ENCODE data around the gene ATP6V0C.

Gene ATP6V0C

DNA sequence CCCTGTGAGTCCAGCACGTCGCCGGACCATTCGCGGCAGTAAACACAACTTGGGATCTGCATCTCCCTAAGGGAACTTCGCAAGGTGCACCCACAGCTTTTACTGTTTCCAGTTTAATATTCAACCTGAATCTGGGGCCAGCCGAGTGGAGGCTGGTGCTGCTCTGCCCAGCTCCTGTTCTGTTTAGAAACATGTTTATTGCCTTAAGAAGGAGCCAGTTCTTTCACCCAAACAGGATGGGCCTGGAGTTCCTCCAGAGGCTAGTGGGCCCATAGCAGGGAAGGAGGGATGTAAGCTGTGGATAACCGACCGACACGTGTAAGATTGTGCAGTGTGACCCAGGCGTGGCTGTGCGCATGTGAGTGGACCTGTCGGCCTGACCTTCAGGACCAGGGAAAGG lies 21.5 kb upstream of the ATP6V0C start:
- peaks cover under 1 to 4% of the 10 kb centered on the region in 2 donors for H3K4me1 ChIP-seq (ENCODE audit: control insufficient read depth in 1 of 2, insufficient read depth in 2 of 2, low read length in 2 of 2)
- no peaks in the 10 kb centered on the region for H3K27me3 ChIP-seq (ENCODE audit: control insufficient read depth in 1 of 2, insufficient read depth in 2 of 2, low read length in 2 of 2)
- H3K9ac ChIP-seq (ENCODE audit: low read depth in 1 of 2, low read length in 2 of 2) = no peak overlapping the region
- H3K27ac ChIP-seq (ENCODE audit: low read depth, low read length) = no peak overlapping the region
- H3K36me3 ChIP-seq (ENCODE audit: control insufficient read depth in 1 of 2, insufficient read depth in 2 of 2, low read length in 2 of 2) = peaks cover 0 to 20% of the 10 kb centered on the region in 2 donors
- H3K4me3 ChIP-seq (ENCODE audit: low read depth in 1 of 2, low read length in 2 of 2) = no peak overlapping the region
- H3K9me3 ChIP-seq (ENCODE audit: control insufficient read depth in 1 of 2, low read length in 2 of 2) = no peaks in the 10 kb centered on the region

- no peak overlapping the region for H3K4me3 ChIP-seq (ENCODE audit: low read depth in 1 of 2, low read length in 2 of 2)
- H3K27me3 ChIP-seq (ENCODE audit: control insufficient read depth in 1 of 2, insufficient read depth in 2 of 2, low read length in 2 of 2) = no peaks in the 10 kb centered on the region
- H3K9me3 ChIP-seq (ENCODE audit: control insufficient read depth in 1 of 2, low read length in 2 of 2) = no peaks in the 10 kb centered on the region
- peaks cover 5 to 6% of the 10 kb centered on the region in 2 donors for H3K4me1 ChIP-seq (ENCODE audit: control insufficient read depth in 1 of 2, insufficient read depth in 2 of 2, low read length in 2 of 2)
- H3K9ac ChIP-seq (ENCODE audit: low read depth in 1 of 2, low read length in 2 of 2) = no peak overlapping the region
- H3K27ac ChIP-seq (ENCODE audit: low read depth, low read length) = no peak overlapping the region
- peaks cover 2 to 20% of the 10 kb centered on the region in 2 donors for H3K36me3 ChIP-seq (ENCODE audit: control insufficient read depth in 1 of 2, insufficient read depth in 2 of 2, low read length in 2 of 2)
Observed at GRCh38 chr16:2493605-2494004, 20.1 kb upstream of the ATP6V0C start.

DNA sequence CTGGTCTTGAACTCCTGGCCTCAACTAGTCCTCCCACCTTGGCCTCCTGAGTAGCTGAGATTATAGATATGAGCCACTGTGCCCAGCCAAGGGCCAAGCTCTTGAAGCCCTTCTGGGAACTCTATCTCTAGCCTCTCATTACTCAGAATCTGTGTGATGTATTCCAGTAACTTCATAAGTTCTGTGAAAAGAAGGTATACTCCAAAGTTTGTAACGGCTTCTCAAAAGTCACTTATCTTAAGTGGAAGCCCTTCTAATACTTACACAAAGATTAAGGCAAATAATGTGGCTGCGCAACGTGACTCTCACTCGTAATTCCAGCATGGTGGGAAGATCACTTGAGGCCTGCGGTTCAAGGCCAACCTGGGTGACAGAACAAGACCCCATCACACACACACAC lies 19.1 kb upstream of the ATP6V0C start:
- H3K27ac ChIP-seq (ENCODE audit: low read depth, low read length) = no peak overlapping the region
- H3K36me3 ChIP-seq (ENCODE audit: control insufficient read depth in 1 of 2, insufficient read depth in 2 of 2, low read length in 2 of 2) = peaks cover 2 to 26% of the 10 kb centered on the region in 2 donors
- H3K4me1 ChIP-seq (ENCODE audit: control insufficient read depth in 1 of 2, insufficient read depth in 2 of 2, low read length in 2 of 2) = peaks cover 5 to 6% of the 10 kb centered on the region in 2 donors
- no peaks in the 10 kb centered on the region for H3K9me3 ChIP-seq (ENCODE audit: control insufficient read depth in 1 of 2, low read length in 2 of 2)
- H3K9ac ChIP-seq (ENCODE audit: low read depth in 1 of 2, low read length in 2 of 2) = no peak overlapping the region
- H3K4me3 ChIP-seq (ENCODE audit: low read depth in 1 of 2, low read length in 2 of 2) = no peak overlapping the region
- no peaks in the 10 kb centered on the region for H3K27me3 ChIP-seq (ENCODE audit: control insufficient read depth in 1 of 2, insufficient read depth in 2 of 2, low read length in 2 of 2)

- Histone ChIP-seq H3K36me3 (ENCODE audit: control insufficient read depth in 1 of 2, insufficient read depth in 2 of 2, low read length in 2 of 2) (peaks cover 2 to 26% of the 10 kb centered on the region in 2 donors), H3K4me1 (ENCODE audit: control insufficient read depth in 1 of 2, insufficient read depth in 2 of 2, low read length in 2 of 2) (peaks cover 5 to 6% of the 10 kb centered on the region in 2 donors), H3K9me3 (ENCODE audit: control insufficient read depth in 1 of 2, low read length in 2 of 2) (no peaks in the 10 kb centered on the region), H3K27me3 (ENCODE audit: control insufficient read depth in 1 of 2, insufficient read depth in 2 of 2, low read length in 2 of 2) (no peaks in the 10 kb centered on the region), H3K4me3 (ENCODE audit: low read depth in 1 of 2, low read length in 2 of 2) (no peak overlapping the region), H3K27ac (ENCODE audit: low read depth, low read length) (no peak overlapping the region), H3K9ac (ENCODE audit: low read depth in 1 of 2, low read length in 2 of 2) (no peak overlapping the region)
Observed at GRCh38 chr16:2495041-2495440, 18.7 kb upstream of the ATP6V0C start.

DNA sequence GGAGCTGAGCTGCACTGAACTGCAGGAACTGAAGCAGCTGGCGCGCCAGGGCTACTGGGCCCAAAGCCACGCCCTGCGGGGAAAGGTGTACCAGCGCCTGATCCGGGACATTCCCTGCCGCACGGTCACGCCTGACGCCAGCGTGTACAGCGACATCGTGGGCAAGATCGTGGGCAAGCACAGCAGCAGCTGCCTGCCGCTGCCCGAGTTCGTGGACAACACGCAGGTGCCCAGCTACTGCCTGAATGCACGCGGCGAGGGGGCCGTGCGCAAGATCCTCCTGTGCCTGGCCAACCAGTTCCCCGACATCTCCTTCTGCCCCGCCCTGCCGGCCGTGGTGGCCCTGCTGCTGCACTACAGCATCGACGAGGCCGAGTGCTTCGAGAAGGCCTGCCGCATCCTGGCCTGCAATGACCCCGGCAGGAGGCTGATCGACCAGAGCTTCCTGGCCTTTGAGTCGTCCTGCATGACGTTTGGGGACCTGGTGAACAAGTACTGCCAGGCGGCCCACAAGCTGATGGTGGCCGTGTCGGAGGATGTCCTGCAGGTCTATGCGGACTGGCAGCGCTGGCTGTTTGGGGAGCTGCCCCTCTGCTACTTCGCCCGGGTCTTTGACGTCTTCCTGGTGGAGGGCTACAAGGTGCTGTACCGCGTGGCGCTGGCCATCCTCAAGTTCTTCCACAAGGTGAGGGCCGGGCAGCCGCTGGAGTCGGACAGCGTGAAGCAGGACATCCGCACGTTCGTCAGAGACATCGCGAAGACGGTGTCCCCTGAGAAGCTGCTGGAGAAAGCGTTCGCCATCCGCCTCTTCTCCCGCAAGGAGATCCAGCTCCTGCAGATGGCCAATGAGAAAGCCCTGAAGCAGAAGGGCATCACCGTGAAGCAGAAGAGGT lies 17.3 kb upstream of the ATP6V0C start:
- H3K36me3 ChIP-seq (ENCODE audit: control insufficient read depth in 1 of 2, insufficient read depth in 2 of 2, low read length in 2 of 2) = peaks cover 2 to 18% of the 10 kb centered on the region in 2 donors
- H3K27me3 ChIP-seq (ENCODE audit: control insufficient read depth in 1 of 2, insufficient read depth in 2 of 2, low read length in 2 of 2) = no peaks in the 10 kb centered on the region
- no peaks in the 10 kb centered on the region for H3K9me3 ChIP-seq (ENCODE audit: control insufficient read depth in 1 of 2, low read length in 2 of 2)
- no peak overlapping the region for H3K4me3 ChIP-seq (ENCODE audit: low read depth in 1 of 2, low read length in 2 of 2)
- no peak overlapping the region for H3K27ac ChIP-seq (ENCODE audit: low read depth, low read length)
- H3K4me1 ChIP-seq (ENCODE audit: control insufficient read depth in 1 of 2, insufficient read depth in 2 of 2, low read length in 2 of 2) = peaks cover 5 to 10% of the 10 kb centered on the region in 2 donors
- H3K9ac ChIP-seq (ENCODE audit: low read depth in 1 of 2, low read length in 2 of 2) = no peak overlapping the region

GRCh38 chr16:2497116-2497630 lies 16.6 kb upstream of the ATP6V0C start:
- Histone ChIP-seq H3K4me1 (ENCODE audit: control insufficient read depth in 1 of 2, insufficient read depth in 2 of 2, low read length in 2 of 2) (peaks cover 5 to 15% of the 10 kb centered on the region in 2 donors), H3K9me3 (ENCODE audit: control insufficient read depth in 1 of 2, low read length in 2 of 2) (no peaks in the 10 kb centered on the region), H3K27me3 (ENCODE audit: control insufficient read depth in 1 of 2, insufficient read depth in 2 of 2, low read length in 2 of 2) (no peaks in the 10 kb centered on the region), H3K36me3 (ENCODE audit: control insufficient read depth in 1 of 2, insufficient read depth in 2 of 2, low read length in 2 of 2) (peaks cover 2 to 18% of the 10 kb centered on the region in 2 donors), H3K4me3 (ENCODE audit: low read depth in 1 of 2, low read length in 2 of 2) (no peak overlapping the region), H3K9ac (ENCODE audit: low read depth in 1 of 2, low read length in 2 of 2) (no peak overlapping the region), H3K27ac (ENCODE audit: low read depth, low read length) (no peak overlapping the region)

DNA sequence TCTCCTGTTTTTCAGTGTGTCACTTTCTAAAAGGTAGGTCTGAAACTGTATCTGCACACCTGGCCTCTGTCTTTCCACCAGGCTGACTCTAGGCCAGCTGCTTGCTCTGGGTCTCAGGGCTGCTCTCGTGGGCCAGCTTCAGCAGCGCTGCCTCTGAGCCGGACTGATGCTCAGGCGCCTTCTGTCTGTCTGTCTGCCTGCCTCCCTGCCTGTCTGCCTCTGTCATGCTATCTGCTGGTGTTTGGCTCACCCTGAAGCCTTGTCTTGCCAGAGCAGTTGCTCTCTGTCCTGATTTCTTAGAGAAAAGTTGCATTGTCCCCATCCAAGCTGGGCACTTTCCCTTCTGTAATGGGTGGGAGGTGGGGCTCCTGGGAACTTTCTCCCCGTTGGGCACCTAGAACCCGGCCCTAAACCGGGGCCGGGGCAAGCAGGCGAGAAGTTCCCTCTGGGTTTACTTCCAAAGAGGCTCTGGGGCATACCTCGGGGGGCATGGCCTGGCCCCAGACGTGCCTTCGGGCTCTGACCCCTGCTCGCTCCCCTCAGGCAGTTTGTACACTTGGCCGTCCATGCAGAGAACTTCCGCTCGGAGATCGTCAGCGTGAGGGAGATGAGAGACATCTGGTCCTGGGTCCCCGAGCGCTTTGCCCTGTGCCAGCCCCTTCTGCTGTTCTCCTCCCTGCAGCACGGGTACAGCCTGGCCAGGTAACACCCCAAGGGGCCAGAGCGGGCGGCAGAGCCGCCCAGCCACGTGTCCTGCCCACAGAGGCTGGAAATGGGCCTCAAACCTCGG lies 15.9 kb upstream of the ATP6V0C start:
- Histone ChIP-seq H3K9ac (ENCODE audit: low read depth in 1 of 2, low read length in 2 of 2) (no peak overlapping the region), H3K4me3 (ENCODE audit: low read depth in 1 of 2, low read length in 2 of 2) (no peak overlapping the region), H3K27ac (ENCODE audit: low read depth, low read length) (no peak overlapping the region)

GRCh38 chr16:2498531-2499253 lies 15.1 kb upstream of the ATP6V0C start:
- Histone ChIP-seq H3K36me3 (ENCODE audit: control insufficient read depth in 1 of 2, insufficient read depth in 2 of 2, low read length in 2 of 2) (peaks cover 2 to 14% of the 10 kb centered on the region in 2 donors), H3K4me1 (ENCODE audit: control insufficient read depth in 1 of 2, insufficient read depth in 2 of 2, low read length in 2 of 2) (peaks cover 5 to 15% of the 10 kb centered on the region in 2 donors), H3K27me3 (ENCODE audit: control insufficient read depth in 1 of 2, insufficient read depth in 2 of 2, low read length in 2 of 2) (no peaks in the 10 kb centered on the region), H3K27ac (ENCODE audit: low read depth, low read length) (no peak overlapping the region), H3K4me3 (ENCODE audit: low read depth in 1 of 2, low read length in 2 of 2) (no peak overlapping the region), H3K9me3 (ENCODE audit: control insufficient read depth in 1 of 2, low read length in 2 of 2) (no peaks in the 10 kb centered on the region), H3K9ac (ENCODE audit: low read depth in 1 of 2, low read length in 2 of 2) (no peak overlapping the region)

More for the DNA sequence above, 15.9 kb upstream of the ATP6V0C start:
- Histone ChIP-seq H3K4me1 (ENCODE audit: control insufficient read depth in 1 of 2, insufficient read depth in 2 of 2, low read length in 2 of 2) (peaks cover 5 to 15% of the 10 kb centered on the region in 2 donors), H3K36me3 (ENCODE audit: control insufficient read depth in 1 of 2, insufficient read depth in 2 of 2, low read length in 2 of 2) (peaks cover 2 to 18% of the 10 kb centered on the region in 2 donors), H3K27me3 (ENCODE audit: control insufficient read depth in 1 of 2, insufficient read depth in 2 of 2, low read length in 2 of 2) (no peaks in the 10 kb centered on the region), H3K9me3 (ENCODE audit: control insufficient read depth in 1 of 2, low read length in 2 of 2) (no peaks in the 10 kb centered on the region)

- Histone ChIP-seq H3K27ac (ENCODE audit: low read depth, low read length) (no peak overlapping the region), H3K36me3 (ENCODE audit: control insufficient read depth in 1 of 2, insufficient read depth in 2 of 2, low read length in 2 of 2) (peaks cover 2 to 14% of the 10 kb centered on the region in 2 donors), H3K27me3 (ENCODE audit: control insufficient read depth in 1 of 2, insufficient read depth in 2 of 2, low read length in 2 of 2) (no peaks in the 10 kb centered on the region), H3K9ac (ENCODE audit: low read depth in 1 of 2, low read length in 2 of 2) (no peak overlapping the region), H3K4me3 (ENCODE audit: low read depth in 1 of 2, low read length in 2 of 2) (no peak overlapping the region), H3K4me1 (ENCODE audit: control insufficient read depth in 1 of 2, insufficient read depth in 2 of 2, low read length in 2 of 2) (peaks cover 5 to 15% of the 10 kb centered on the region in 2 donors), H3K9me3 (ENCODE audit: control insufficient read depth in 1 of 2, low read length in 2 of 2) (no peaks in the 10 kb centered on the region)
Observed at GRCh38 chr16:2499454-2499853, 14.3 kb upstream of the ATP6V0C start.
